Measurements from ENCODE around the gene SKI. TPM values are rescaled to one million over a fixed set of nuclear protein-coding genes. Genes with fewer than 3 reads are reported as not detected.
A peak's percentile ranks its signal among the peaks of the same experiment; 100 is the strongest.

SKI gene
- total and polyA plus RNA-seq, 10 of the 15 experiments (the other 5 are each of a cell fraction or from before 2014, with no cell fraction given): 0.03 to 14.9 (median 0.96) TPM

GRCh38 chr1:2198571-2198970 is 29.5 kb upstream of the SKI start:
- FAIRE-seq: no peak

More at GRCh38 chr1:2198571-2198970, 29.5 kb upstream of the SKI start:
- 45% methylated on average over 11 of the region's 11 CpGs for WGBS (ENCODE audit: insufficient coverage, insufficient replicate concordance, low lambda C conversion rate, missing lambda C conversion rate)
- Histone ChIP-seq H3K4me3 (0 out of 2 replicates have a peak overlapping the region, but pooled peaks have one; percentile 11), H3K79me2 (ENCODE audit: control insufficient read depth, insufficient read depth, low read length) (no peaks in the 10 kb centered on the region; the same call in 1 of the 2 replicates), H3K27me3 (replicated peaks in 1 of 2; ENCODE audit: control insufficient read depth in 2 of 2, insufficient read depth in 2 of 2, low read length in 1 of 2) (no peaks in the 10 kb centered on the region), H3K9ac (ENCODE audit: control insufficient read depth, insufficient read depth, low read length) (no peak overlapping the region), H2AFZ (ENCODE audit: control insufficient read depth, low read depth, low read length) (no peak overlapping the region), H4K20me1 (ENCODE audit: control insufficient read depth, insufficient read depth) (no peaks in the 10 kb centered on the region), H3K4me2 (ENCODE audit: control insufficient read depth, insufficient read depth) (peak overlapping the region; percentile 43; the same call in 1 of the 2 replicates), H3K36me3 (ENCODE audit: control insufficient read depth in 2 of 2, insufficient read depth in 2 of 2, low read length in 1 of 2) (no peaks in the 10 kb centered on the region), H3K4me1 (ENCODE audit: control insufficient read depth, insufficient read depth, low read length) (peaks cover 10% of the 10 kb centered on the region), H3K27ac (ENCODE audit: control insufficient read depth, insufficient read depth) (no peak overlapping the region), H3K9me3 (replicated peaks; ENCODE audit: control insufficient read depth, insufficient read depth, low read length) (no peaks in the 10 kb centered on the region)
- DNase-seq (ENCODE audit: low read depth, low spot score) (no peak), ATAC-seq (no peak)
- SMC1A ChIA-PET (ENCODE audit: uncharacterized antibody, unreplicated experiment): interaction anchor here (0.9 to 1.2 kb wide), 2 partner anchors 36 to 184 kb away, joined by 3 to 4 read pairs; no protein-coding TSS in a partner anchor
- intact Hi-C loops (cut with micrococcal nuclease; ENCODE audit: unreplicated experiment): loop anchor here (5.0 kb wide), 2 partner anchors 114 to 1224 kb away; no protein-coding TSS in a partner anchor
- RAD21 ChIA-PET (ENCODE audit: unreplicated experiment): interaction anchor here (1.2 to 1.6 kb wide), 2 partner anchors 31 to 102 kb away, joined by 3 to 6 read pairs; no protein-coding TSS in a partner anchor
- TF ChIP-seq ZSCAN29 (IDR thresholded peaks at IDR 0.05) (no peak), PAX8 (IDR thresholded peaks at IDR 0.05) (no peak), MEF2A (IDR thresholded peaks at IDR 0.05; ENCODE audit: insufficient read depth, low read depth, low read length) (no peak), CBFB (IDR thresholded peaks at IDR 0.05; ENCODE audit: low read depth) (no peak), CHD1 (IDR thresholded peaks at IDR 0.05; ENCODE audit: low read depth, low read length) (no peak), SUZ12 (IDR thresholded peaks at IDR 0.05; ENCODE audit: unreplicated experiment) (no peak), NRF1 (conservative IDR thresholded peaks at IDR 0.05; ENCODE audit: low read depth, low read length) (no peak), KAT2A (conservative IDR thresholded peaks at IDR 0.05; ENCODE audit: control insufficient read depth, low read depth, low read length) (no peak), SIN3A (IDR thresholded peaks at IDR 0.05; ENCODE audit: low read depth, low read length) (no peak), CEBPB (IDR thresholded peaks at IDR 0.05; ENCODE audit: borderline replicate concordance in 1 of 2, low read depth in 2 of 2, low read length in 2 of 2) (no peak), RB1 (IDR thresholded peaks at IDR 0.05; ENCODE audit: borderline replicate concordance) (no peak), GABPA (IDR thresholded peaks at IDR 0.05; ENCODE audit: low read depth) (no peak), IKZF1 (conservative IDR thresholded peaks at IDR 0.05) (no peak), SMC3 (IDR thresholded peaks at IDR 0.05; ENCODE audit: borderline replicate concordance, low read length) (no peak), MXI1 (IDR thresholded peaks at IDR 0.05; ENCODE audit: low read depth, low read length) (no peak), RAD51 (IDR thresholded peaks at IDR 0.05) (no peak), HCFC1 (IDR thresholded peaks at IDR 0.05; ENCODE audit: low read length) (no peak)
- TF ChIP-seq, protein P1, sequence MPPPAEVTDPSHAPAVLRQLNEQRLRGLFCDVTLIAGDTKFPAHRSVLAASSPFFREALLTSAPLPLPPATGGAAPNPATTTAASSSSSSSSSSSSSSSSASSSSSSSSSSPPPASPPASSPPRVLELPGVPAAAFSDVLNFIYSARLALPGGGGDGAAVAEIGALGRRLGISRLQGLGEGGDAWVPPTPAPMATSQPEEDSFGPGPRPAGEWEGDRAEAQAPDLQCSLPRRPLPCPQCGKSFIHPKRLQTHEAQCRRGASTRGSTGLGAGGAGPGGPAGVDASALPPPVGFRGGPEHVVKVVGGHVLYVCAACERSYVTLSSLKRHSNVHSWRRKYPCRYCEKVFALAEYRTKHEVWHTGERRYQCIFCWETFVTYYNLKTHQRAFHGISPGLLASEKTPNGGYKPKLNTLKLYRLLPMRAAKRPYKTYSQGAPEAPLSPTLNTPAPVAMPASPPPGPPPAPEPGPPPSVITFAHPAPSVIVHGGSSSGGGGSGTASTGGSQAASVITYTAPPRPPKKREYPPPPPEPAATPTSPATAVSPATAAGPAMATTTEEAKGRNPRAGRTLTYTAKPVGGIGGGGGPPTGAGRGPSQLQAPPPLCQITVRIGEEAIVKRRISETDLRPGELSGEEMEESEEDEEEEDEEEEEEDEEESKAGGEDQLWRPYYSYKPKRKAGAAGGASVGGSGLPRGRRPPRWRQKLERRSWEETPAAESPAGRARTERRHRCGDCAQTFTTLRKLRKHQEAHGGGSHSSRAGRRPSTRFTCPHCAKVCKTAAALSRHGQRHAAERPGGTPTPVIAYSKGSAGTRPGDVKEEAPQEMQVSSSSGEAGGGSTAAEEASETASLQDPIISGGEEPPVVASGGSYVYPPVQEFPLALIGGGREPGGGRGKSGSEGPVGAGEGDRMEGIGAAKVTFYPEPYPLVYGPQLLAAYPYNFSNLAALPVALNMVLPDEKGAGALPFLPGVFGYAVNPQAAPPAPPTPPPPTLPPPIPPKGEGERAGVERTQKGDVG (CRISPR knock-in tag; IDR thresholded peaks at IDR 0.05): no peak
- TSS peak; percentile 91 for BruUV-seq (replicated peaks)
- in situ Hi-C loops (cut with MboI): loop anchor here (10.0 kb wide), 1 partner anchor 1226 kb away; no protein-coding TSS in a partner anchor
- POLR2A ChIA-PET: interaction anchor here (0.5 to 1.5 kb wide), 5 partner anchors 9 to 193 kb away, joined by 3 to 6 read pairs (median 3); partner anchors contain the start of genes MORN1, RER1 and SKI
- CTCF ChIA-PET: interaction anchor here (1.0 to 1.7 kb wide), 4 partner anchors 30 to 183 kb away, joined by 3 to 10 read pairs (median 4); no protein-coding TSS in a partner anchor
